ENCODE data around the gene S100A2. TPM values are rescaled to one million over a fixed set of nuclear protein-coding genes. Genes with fewer than 3 reads are reported as not detected.
"Not testable (repeated sequence)": the region's sequence is repeated elsewhere in the genome, so short reads cannot be mapped to it uniquely, and the experiment has no call there.

The S100A2 gene
- total RNA-seq, 2 donors from 2014 or later: 0.52 TPM; not detected in 1

- DNase-seq (no peak), ATAC-seq (no peak)
- peaks cover 5% of the 10 kb centered on the region for H3K4me1 Mint-ChIP-seq
- no peak overlapping the region for H3K4me3 Mint-ChIP-seq
- no peaks in the 10 kb centered on the region for H3K36me3 Mint-ChIP-seq (ENCODE audit: low read depth)
- H3K27ac Mint-ChIP-seq: peak overlapping the region; percentile 24
- H3K27me3 Mint-ChIP-seq: peaks cover 14% of the 10 kb centered on the region
- no peaks in the 10 kb centered on the region for H3K9me3 ChIP-seq (ENCODE audit: control insufficient read depth, low read length, poor library complexity, severe bottlenecking)
Observed at GRCh38 chr1:153608089-153608682, 42.5 kb upstream of the S100A2 start.

- Mint-ChIP-seq H3K4me1 (peaks cover 8% of the 10 kb centered on the region), H3K27ac (no peak overlapping the region), H3K36me3 (ENCODE audit: low read depth) (no peaks in the 10 kb centered on the region), H3K4me3 (no peak overlapping the region), H3K27me3 (peaks cover 13% of the 10 kb centered on the region)
- DNase-seq (no peak), ATAC-seq (no peak)
- no peaks in the 10 kb centered on the region for H3K9me3 ChIP-seq (ENCODE audit: control insufficient read depth, low read length, poor library complexity, severe bottlenecking)
Observed at GRCh38 chr1:153607381-153607780, 41.7 kb upstream of the S100A2 start.

GRCh38 chr1:153606194-153606593 is 40.5 kb upstream of the S100A2 start:
- H3K36me3 Mint-ChIP-seq (ENCODE audit: low read depth): no peaks in the 10 kb centered on the region
- H3K9me3 ChIP-seq (ENCODE audit: control insufficient read depth, low read length, poor library complexity, severe bottlenecking): no peaks in the 10 kb centered on the region
- ATAC-seq (no peak), DNase-seq (no peak)
- H3K27ac Mint-ChIP-seq: no peak overlapping the region
- H3K4me1 Mint-ChIP-seq: peaks cover 4% of the 10 kb centered on the region
- no peak overlapping the region for H3K4me3 Mint-ChIP-seq
- H3K27me3 Mint-ChIP-seq: peaks cover under 1% of the 10 kb centered on the region

- Mint-ChIP-seq H3K4me1 (peaks cover 12% of the 10 kb centered on the region), H3K36me3 (ENCODE audit: low read depth) (no peaks in the 10 kb centered on the region), H3K4me3 (no peak overlapping the region), H3K27me3 (no peaks in the 10 kb centered on the region), H3K27ac (no peak overlapping the region)
- no peak for DNase-seq
- no peaks in the 10 kb centered on the region for H3K9me3 ChIP-seq (ENCODE audit: control insufficient read depth, low read length, poor library complexity, severe bottlenecking)
- ATAC-seq: no peak
Observed at GRCh38 chr1:153602749-153603148, 37.1 kb upstream of the S100A2 start.

GRCh38 chr1:153599847-153600246 is 34.2 kb upstream of the S100A2 start:
- H3K4me3 Mint-ChIP-seq: no peak overlapping the region
- ATAC-seq: no peak
- H3K27ac Mint-ChIP-seq: peak overlapping the region; percentile 2
- H3K36me3 Mint-ChIP-seq (ENCODE audit: low read depth): peaks cover 2% of the 10 kb centered on the region
- no peaks in the 10 kb centered on the region for H3K27me3 Mint-ChIP-seq
- DNase-seq: no peak
- peaks cover 27% of the 10 kb centered on the region for H3K4me1 Mint-ChIP-seq
- H3K9me3 ChIP-seq (ENCODE audit: control insufficient read depth, low read length, poor library complexity, severe bottlenecking): no peaks in the 10 kb centered on the region

- DNase-seq (no peak), ATAC-seq (peak; percentile 89)
- Mint-ChIP-seq H3K4me3 (no peak overlapping the region), H3K4me1 (peaks cover 27% of the 10 kb centered on the region), H3K27me3 (no peaks in the 10 kb centered on the region), H3K36me3 (ENCODE audit: low read depth) (peaks cover 2% of the 10 kb centered on the region), H3K27ac (peak overlapping the region; percentile 81)
- no peaks in the 10 kb centered on the region for H3K9me3 ChIP-seq (ENCODE audit: control insufficient read depth, low read length, poor library complexity, severe bottlenecking)
Observed at GRCh38 chr1:153598309-153599172, 32.9 kb upstream of the S100A2 start.

GRCh38 chr1:153597206-153597605 is 31.6 kb upstream of the S100A2 start:
- H3K27ac Mint-ChIP-seq: peak overlapping the region; percentile 81
- peaks cover 24% of the 10 kb centered on the region for H3K4me1 Mint-ChIP-seq
- ATAC-seq (peak; percentile 59), DNase-seq (no peak)
- peak overlapping the region; percentile 5 for H3K4me3 Mint-ChIP-seq
- H3K27me3 Mint-ChIP-seq: no peaks in the 10 kb centered on the region
- H3K9me3 ChIP-seq (ENCODE audit: control insufficient read depth, low read length, poor library complexity, severe bottlenecking): no peaks in the 10 kb centered on the region
- H3K36me3 Mint-ChIP-seq (ENCODE audit: low read depth): peaks cover 2% of the 10 kb centered on the region

GRCh38 chr1:153592748-153593147 is 27.1 kb upstream of the S100A2 start:
- H3K27me3 Mint-ChIP-seq: no peaks in the 10 kb centered on the region
- H3K36me3 Mint-ChIP-seq (ENCODE audit: low read depth): peaks cover 2% of the 10 kb centered on the region
- H3K4me1 Mint-ChIP-seq: peaks cover 16% of the 10 kb centered on the region
- no peak overlapping the region for H3K27ac Mint-ChIP-seq
- no peak for DNase-seq
- no peak overlapping the region for H3K4me3 Mint-ChIP-seq
- no peaks in the 10 kb centered on the region for H3K9me3 ChIP-seq (ENCODE audit: control insufficient read depth, low read length, poor library complexity, severe bottlenecking)
- no peak for ATAC-seq

- H3K9me3 ChIP-seq (ENCODE audit: control insufficient read depth, low read length, poor library complexity, severe bottlenecking): no peaks in the 10 kb centered on the region
- Mint-ChIP-seq H3K27ac (no peak overlapping the region), H3K4me3 (no peak overlapping the region), H3K4me1 (no peaks in the 10 kb centered on the region), H3K36me3 (ENCODE audit: low read depth) (no peaks in the 10 kb centered on the region), H3K27me3 (peaks cover 6% of the 10 kb centered on the region)
- ATAC-seq: no peak
- DNase-seq: no peak
Observed at GRCh38 chr1:153588482-153588881, 22.8 kb upstream of the S100A2 start.

- H3K27ac Mint-ChIP-seq: not testable (repeated sequence)
Observed at GRCh38 chr1:153588033-153588432, 22.4 kb upstream of the S100A2 start.

GRCh38 chr1:153587314-153587713 is 21.7 kb upstream of the S100A2 start:
- no peak for DNase-seq
- no peaks in the 10 kb centered on the region for H3K36me3 Mint-ChIP-seq (ENCODE audit: low read depth)
- no peaks in the 10 kb centered on the region for H3K4me1 Mint-ChIP-seq
- no peaks in the 10 kb centered on the region for H3K9me3 ChIP-seq (ENCODE audit: control insufficient read depth, low read length, poor library complexity, severe bottlenecking)
- no peak for ATAC-seq
- no peak overlapping the region for H3K27ac Mint-ChIP-seq
- no peak overlapping the region for H3K4me3 Mint-ChIP-seq
- peaks cover 6% of the 10 kb centered on the region for H3K27me3 Mint-ChIP-seq

More at GRCh38 chr1:153588033-153588432, 22.4 kb upstream of the S100A2 start:
- H3K9me3 ChIP-seq (ENCODE audit: control insufficient read depth, low read length, poor library complexity, severe bottlenecking); H3K27me3 Mint-ChIP-seq; ATAC-seq; H3K36me3 Mint-ChIP-seq (ENCODE audit: low read depth); DNase-seq; H3K4me3 Mint-ChIP-seq; H3K4me1 Mint-ChIP-seq: not testable (repeated sequence)

GRCh38 chr1:153586347-153586746 is 20.7 kb upstream of the S100A2 start:
- Mint-ChIP-seq H3K27ac (peak overlapping the region; percentile 32), H3K4me3 (no peak overlapping the region), H3K4me1 (no peaks in the 10 kb centered on the region), H3K27me3 (peaks cover 6% of the 10 kb centered on the region), H3K36me3 (ENCODE audit: low read depth) (no peaks in the 10 kb centered on the region)
- DNase-seq (no peak), ATAC-seq (no peak)
- no peaks in the 10 kb centered on the region for H3K9me3 ChIP-seq (ENCODE audit: control insufficient read depth, low read length, poor library complexity, severe bottlenecking)

- Mint-ChIP-seq H3K27me3 (peaks cover 6% of the 10 kb centered on the region), H3K36me3 (ENCODE audit: low read depth) (no peaks in the 10 kb centered on the region), H3K4me3 (no peak overlapping the region), H3K27ac (no peak overlapping the region), H3K4me1 (no peaks in the 10 kb centered on the region)
- ATAC-seq (no peak), DNase-seq (no peak)
- H3K9me3 ChIP-seq (ENCODE audit: control insufficient read depth, low read length, poor library complexity, severe bottlenecking): no peaks in the 10 kb centered on the region
Observed at GRCh38 chr1:153585006-153585405, 19.4 kb upstream of the S100A2 start.

- Mint-ChIP-seq H3K4me3 (no peak overlapping the region), H3K27ac (no peak overlapping the region), H3K4me1 (no peaks in the 10 kb centered on the region), H3K27me3 (peaks cover 12% of the 10 kb centered on the region), H3K36me3 (ENCODE audit: low read depth) (no peaks in the 10 kb centered on the region)
- no peak for ATAC-seq
- H3K9me3 ChIP-seq (ENCODE audit: control insufficient read depth, low read length, poor library complexity, severe bottlenecking): no peaks in the 10 kb centered on the region
- no peak for DNase-seq
Observed at GRCh38 chr1:153583976-153584375, 18.3 kb upstream of the S100A2 start.
